Coronary artery (tissue), 2 donors: ENCODE data around the gene ATP1A1.
A peak's percentile ranks its signal among the peaks of the same experiment; 100 is the strongest.

Experiments used
- DNase-seq: peaks from one replicate; pipeline ENCODE4 v3.0.0-alpha.2; 2017; ENCODE audit warnings: low spot score
- H3K27ac ChIP-seq, 2 donors: fragments of 200-600 bp; sonication (generic); one replicate each; pipeline ENCODE4 v1.5.1; 2016 to 2019
- H3K4me3 ChIP-seq: fragments of 200-600 bp; sonication (generic); 2 replicates; pipeline ENCODE4 v1.5.1; 2016; ENCODE audit warnings: mild to moderate bottlenecking, moderate library complexity
- TF ChIP-seq, protein P1 (sequence below): fragments of 200-600 bp; sonication (generic); IDR thresholded peaks from one replicate; pipeline ENCODE4 v1.5.1; 2019; ENCODE audit warnings: antibody characterized with exemption

ATP1A1 gene

DNA sequence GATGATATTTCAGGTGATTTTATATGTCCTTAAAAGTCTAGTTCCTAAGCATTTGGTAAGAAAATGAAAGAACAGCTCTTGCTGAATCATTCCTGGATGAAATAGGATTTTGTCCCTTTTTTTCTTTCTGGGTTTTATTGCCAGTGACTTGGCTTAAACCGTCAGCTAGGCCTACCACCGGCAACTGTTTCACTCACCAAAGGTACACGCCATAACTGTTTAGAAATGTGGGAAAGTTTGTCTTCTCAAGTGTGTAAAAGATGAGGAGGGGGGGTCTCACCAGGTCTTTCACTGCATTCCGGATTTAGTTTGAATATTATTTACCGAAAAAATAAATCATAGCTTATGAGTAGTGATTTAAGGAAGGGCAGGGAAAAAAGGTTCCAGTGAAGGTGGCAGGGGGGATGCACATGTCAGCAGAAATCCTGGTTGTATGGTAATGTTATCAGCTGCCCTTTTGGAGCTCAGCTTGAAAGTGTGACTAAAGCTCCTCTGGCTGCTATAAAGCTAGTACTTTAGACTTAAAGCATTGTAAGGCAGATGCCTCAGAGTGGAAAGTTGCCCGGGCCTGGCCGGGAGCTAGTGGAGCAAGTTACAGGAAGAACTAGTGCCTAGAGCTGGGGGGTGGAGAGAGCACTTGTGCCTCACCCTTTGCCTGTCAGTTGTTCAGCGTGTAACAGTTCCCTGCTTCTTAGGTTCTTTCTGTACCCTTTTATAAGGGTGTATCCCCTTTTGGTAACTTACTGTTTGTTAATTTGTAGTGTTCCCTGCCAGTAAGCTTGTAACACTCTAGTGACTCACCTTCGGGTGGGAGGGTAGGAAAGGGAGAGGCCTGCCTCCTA, 3.1 kb downstream of the ATP1A1 start:
- Histone ChIP-seq H3K27ac (peak overlapping the region; percentile 92 to 98), H3K4me3 (peak overlapping the region; percentile 98)
- DNase-seq = peak; percentile 89
- TF ChIP-seq, protein P1, sequence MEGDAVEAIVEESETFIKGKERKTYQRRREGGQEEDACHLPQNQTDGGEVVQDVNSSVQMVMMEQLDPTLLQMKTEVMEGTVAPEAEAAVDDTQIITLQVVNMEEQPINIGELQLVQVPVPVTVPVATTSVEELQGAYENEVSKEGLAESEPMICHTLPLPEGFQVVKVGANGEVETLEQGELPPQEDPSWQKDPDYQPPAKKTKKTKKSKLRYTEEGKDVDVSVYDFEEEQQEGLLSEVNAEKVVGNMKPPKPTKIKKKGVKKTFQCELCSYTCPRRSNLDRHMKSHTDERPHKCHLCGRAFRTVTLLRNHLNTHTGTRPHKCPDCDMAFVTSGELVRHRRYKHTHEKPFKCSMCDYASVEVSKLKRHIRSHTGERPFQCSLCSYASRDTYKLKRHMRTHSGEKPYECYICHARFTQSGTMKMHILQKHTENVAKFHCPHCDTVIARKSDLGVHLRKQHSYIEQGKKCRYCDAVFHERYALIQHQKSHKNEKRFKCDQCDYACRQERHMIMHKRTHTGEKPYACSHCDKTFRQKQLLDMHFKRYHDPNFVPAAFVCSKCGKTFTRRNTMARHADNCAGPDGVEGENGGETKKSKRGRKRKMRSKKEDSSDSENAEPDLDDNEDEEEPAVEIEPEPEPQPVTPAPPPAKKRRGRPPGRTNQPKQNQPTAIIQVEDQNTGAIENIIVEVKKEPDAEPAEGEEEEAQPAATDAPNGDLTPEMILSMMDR = no peak

DNA sequence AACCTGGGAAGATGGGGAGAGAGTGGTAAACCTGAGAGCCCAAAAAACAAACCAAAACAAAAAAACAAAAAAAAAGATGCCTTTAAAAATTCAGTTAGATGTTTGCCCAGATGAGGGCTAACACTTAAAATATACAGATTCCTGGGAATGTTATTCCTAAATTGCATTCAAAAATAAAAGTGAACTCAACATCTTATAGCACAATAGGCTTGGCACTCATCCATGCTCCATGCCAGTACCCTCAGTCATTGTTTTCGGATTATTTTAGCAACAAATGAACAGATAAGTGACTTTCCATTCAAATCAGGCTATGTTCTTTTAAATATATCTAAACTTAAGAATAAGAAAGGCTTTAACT, 3.7 kb downstream of the ATP1A1 start:
- TF ChIP-seq, protein P1 = no peak
- peak overlapping the region; percentile 53 for H3K4me3 ChIP-seq
- DNase-seq = no peak
- peak overlapping the region; percentile 92 to 98 for H3K27ac ChIP-seq

DNA sequence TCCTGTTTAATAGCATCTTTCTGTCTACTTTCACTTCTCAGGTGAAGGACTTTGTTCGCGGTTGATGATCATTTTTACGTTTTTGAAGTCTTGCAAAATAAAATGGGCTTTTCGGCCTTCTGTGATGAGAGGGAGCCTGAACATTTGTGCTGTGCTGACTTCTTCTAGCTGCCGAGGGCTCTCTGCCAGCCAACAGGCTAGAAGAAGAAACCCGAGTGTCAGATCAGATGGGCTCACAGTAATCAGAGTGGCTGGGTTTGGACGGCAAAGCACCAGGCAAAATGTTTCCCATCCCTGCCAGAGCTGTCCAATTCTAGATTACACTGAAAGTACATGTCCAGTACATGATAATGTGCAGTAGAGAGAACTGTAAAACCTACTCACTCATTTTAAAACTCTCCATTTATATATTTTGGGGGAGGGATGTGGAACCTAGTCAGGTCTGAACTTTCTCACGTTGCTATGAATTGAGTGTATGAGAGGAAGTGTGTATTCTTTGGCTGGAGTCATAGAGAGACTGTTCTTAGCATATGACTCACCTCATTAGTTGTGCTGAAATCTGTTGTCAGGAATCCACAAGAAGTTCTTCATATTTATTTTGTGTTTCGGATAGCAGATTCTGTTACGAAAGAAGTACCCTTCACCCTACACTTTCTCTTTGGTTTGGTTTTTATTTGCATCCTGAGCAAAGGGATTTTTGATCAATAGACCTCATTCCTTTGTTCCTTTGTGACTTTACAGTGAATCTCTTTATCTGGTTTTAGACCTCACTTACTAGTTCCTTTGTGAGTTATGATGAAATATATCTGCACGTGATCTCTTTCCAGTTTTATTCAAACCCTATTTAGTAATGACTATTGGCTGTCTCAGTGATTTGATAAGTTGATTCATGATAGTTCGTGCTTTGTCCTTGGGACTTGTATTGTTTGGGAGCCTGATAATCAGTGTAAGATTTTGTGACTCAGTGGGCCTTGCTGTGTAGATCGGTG, 4.8 kb downstream of the ATP1A1 start:
- Histone ChIP-seq H3K27ac (peak overlapping the region; percentile 92 to 98), H3K4me3 (peak overlapping the region; percentile 53)
- TF ChIP-seq, protein P1 = no peak
- peak; percentile 83 for DNase-seq

DNA sequence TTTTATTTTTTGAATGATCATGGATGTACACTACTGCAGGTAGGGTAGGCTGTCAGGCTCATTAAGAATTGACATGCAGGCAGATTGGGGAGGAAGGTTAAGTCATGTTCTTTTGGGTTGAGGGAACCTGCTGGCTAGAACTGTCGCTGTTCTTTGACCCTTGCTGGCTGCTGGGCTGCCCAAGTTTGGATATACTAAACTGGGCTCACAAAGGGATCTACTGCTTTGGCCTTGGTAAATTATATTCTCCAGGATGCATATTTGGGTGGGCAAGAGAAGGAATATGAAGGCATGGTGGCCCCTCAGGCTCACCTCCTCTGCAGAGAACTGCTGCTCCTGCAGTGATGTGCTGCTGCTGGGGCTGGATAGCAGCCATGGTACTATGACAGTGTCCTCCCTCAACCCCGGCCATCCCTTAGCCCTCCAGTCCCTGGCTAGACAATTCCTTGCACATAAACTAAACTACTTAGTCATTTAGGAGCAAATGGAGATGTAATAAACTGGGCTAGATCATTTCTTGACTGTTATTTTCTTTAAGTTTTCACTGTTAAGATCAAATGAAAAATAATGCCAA, 6.1 kb downstream of the ATP1A1 start:
- Histone ChIP-seq H3K4me3 (no peak overlapping the region), H3K27ac (peak overlapping the region; percentile 29 to 92)
- DNase-seq = no peak
- TF ChIP-seq, protein P1 = no peak

DNA sequence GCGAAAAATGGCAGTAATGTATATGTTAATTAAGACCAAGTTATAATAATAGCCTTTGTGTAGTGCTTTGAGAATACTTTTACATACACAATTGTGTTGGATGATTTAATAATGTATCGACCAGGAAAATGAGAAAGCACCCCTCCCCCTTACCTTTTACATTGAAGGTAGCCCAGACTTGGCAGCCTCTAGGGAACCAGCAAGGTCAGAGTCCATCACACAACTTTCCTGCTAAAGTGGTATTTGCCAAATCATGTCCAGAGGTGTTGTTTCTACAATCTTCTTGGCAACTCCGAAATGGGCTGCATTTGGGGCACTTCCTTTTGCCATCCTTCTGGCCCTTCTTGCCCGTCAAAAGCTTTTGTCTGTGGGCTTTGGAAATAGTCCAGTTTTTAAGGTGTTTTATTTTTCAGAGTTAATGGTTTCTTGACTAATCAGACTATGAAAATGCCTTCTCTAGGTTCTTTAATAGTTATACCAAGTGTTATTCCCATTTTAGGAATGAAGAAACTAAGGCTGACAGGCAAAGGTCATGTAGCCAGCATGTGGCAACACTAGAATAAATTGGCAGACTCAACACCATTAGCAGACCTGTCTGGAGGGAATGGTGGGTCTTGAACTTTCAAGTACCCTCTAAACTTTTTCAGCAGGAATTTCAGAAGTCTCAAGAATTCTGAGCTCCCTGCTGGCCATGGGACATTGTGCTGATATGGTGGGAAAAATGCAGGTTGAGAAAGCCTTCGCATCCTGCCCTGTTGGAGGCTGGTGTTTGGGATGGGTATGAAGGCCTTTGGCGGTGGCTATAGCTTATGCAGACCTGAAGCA, 6.8 kb downstream of the ATP1A1 start:
- Histone ChIP-seq H3K27ac (peak overlapping the region in 1 of 2 donors; percentile 54), H3K4me3 (no peak overlapping the region)
- DNase-seq = no peak
- TF ChIP-seq, protein P1 = no peak

DNA sequence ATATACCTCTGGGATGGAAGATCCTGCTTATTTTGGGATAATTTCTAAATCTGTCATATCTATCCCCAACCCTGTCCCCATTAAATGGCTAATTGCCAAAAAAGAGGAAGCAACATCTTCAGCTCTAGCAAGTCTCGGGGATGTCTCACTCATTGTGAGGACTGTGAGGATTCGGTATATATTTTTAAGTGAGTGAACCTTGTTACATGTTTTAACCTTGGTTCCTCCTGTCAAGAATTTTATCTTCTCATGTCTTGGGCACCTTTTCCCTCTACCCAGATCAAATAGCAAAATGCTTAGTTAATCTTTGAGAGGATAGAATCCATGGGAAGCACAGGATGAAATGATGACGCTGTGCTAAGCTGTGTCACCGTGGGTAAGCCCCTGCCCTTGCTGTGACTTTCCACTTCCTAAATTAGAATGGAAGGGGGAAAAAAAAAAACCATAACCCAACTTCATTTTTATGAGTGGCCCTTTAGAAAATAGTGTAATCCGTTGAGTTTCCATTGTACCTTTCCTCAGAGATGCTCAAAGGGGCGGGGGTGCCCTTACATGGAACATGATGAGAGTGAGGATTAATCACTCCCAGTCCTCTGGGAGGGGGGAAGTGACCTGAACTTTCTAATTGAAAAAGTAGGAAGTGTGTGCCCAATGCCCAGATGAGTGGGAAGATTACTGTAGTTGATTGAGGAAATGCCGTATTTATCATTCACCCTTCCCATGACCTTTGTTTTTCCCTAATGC, 7.6 kb downstream of the ATP1A1 start:
- peak overlapping the region; percentile 2 for H3K4me3 ChIP-seq
- no peak for DNase-seq
- TF ChIP-seq, protein P1 = no peak
- H3K27ac ChIP-seq = peak overlapping the region in 1 of 2 donors; percentile 54
